ENCODE results near the gene HYKK. TPM values are rescaled to one million over a fixed set of nuclear protein-coding genes. Genes with fewer than 3 reads are reported as not detected.

HYKK gene, protein sequence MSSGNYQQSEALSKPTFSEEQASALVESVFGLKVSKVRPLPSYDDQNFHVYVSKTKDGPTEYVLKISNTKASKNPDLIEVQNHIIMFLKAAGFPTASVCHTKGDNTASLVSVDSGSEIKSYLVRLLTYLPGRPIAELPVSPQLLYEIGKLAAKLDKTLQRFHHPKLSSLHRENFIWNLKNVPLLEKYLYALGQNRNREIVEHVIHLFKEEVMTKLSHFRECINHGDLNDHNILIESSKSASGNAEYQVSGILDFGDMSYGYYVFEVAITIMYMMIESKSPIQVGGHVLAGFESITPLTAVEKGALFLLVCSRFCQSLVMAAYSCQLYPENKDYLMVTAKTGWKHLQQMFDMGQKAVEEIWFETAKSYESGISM
- 1.2 and 1.4 TPM in 2 replicates for total RNA-seq

DNA sequence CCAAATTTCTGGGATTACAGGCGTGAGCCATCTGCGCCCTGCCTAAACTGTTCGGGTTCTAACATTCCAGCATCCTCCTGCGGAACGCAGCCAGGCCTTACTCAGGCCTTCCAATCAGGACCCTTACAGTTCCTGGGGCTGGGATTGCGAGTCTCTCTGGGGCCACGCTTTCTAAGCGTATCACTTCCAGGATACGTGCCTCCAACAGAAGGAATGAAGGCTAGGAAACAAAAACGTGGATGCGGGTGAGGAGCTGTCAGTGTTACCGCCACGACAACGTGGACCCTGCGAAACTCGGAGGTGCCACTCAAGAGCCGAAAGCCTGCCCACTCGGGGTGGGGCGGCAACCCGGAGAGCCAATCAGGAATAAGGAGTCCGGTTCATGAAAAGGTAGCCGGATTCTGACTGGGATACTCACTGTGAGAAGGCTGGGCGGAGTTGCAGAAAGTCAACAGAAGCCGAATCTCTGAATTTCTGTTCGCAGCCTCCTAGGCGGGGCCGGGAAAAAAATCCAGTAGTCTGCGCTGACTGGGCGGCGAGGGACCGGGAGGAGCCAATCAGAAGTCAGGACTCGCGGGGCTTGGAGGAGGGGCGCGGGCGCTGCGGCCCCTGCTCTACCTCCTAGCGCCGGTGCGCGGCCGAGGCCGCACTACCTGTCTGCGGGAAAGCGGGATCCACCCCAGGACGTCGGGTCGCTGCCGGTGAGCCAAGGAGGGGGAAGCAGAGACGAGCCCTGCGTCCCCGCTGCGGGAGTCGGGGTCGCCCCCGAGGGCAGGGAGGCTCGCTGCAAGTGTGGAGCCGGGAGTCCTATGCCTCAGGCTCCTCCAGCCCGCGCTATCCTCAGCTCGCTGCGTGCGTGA is at the start of gene HYKK:
Gene HYKK (plus strand): TSS at position 607 of the 860 bp plus-strand sequence. CDS start 5,512 bp downstream, outside the sequence.
- H3K27me3 Mint-ChIP-seq (ENCODE audit: insufficient read depth) = peaks cover 9% of the 10 kb centered on the region

GRCh38 chr15:78460737-78461136 is 46.6 kb upstream of the HYKK start:
- intact Hi-C loops (cut with micrococcal nuclease) = no loop called here
- no peaks in the 10 kb centered on the region for H3K9me3 Mint-ChIP-seq

More for the DNA sequence above, at the start of gene HYKK:
- no peak within 1 kb of the TSS for H3K27ac Mint-ChIP-seq
- intact Hi-C loops (cut with micrococcal nuclease) = loop anchor here (1.0 to 2.0 kb wide), 3 partner anchors 33 to 70 kb away; partner anchors contain the start of genes CHRNA5 and PSMA4
- peaks cover under 1% of the 10 kb centered on the region for H3K36me3 Mint-ChIP-seq (ENCODE audit: low read depth)
- H3K4me1 Mint-ChIP-seq (ENCODE audit: low read depth) = peaks cover 31% of the 10 kb centered on the region
- peak within 1 kb of the TSS; percentile 85 for H3K4me3 Mint-ChIP-seq
- peak; percentile 77 for DNase-seq (ENCODE audit: low spot score)
- H3K9me3 Mint-ChIP-seq = peaks cover 1% of the 10 kb centered on the region

DNA sequence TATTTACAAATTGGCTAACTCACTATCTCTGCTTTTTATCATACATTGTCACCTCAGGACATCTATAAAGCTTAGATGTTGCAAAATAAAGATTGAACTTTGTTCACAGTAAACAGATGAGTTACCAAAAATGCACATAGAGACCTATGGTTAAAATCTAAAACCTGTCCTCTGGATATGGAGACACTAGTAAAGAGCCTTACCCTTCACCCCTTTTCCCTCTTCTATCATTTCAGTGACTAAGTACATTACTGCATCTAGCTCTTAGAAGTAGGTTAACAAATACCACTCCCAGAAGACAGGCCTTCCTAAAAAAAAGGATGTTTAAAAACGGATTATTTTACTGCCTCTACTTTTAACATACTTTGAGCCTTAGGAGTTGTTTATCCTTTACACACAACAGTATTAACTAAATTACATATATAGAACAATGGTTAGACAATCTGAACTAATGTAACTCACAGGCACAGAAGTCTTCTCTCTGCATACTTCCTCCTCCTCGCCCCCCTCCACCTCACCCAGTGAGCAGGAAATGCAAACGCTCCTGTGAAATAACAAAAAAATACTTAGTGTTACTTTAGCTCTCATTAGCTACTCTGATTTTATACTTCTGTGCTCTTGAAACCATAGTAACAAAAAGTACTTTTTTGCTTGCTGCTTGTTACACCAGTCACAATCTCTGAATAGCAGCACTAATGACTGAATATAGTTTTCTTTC is 46.0 kb upstream of the HYKK start:
- intact Hi-C loops (cut with micrococcal nuclease) = no loop called here
- H3K9me3 Mint-ChIP-seq = no peaks in the 10 kb centered on the region
- H3K36me3 Mint-ChIP-seq (ENCODE audit: low read depth) = peaks cover 16% of the 10 kb centered on the region
- H3K4me1 Mint-ChIP-seq (ENCODE audit: low read depth) = peaks cover 37% of the 10 kb centered on the region
- peak overlapping the region; percentile 40 for H3K27ac Mint-ChIP-seq
- no peak overlapping the region for H3K4me3 Mint-ChIP-seq
- DNase-seq (ENCODE audit: low spot score) = no peak
- H3K27me3 Mint-ChIP-seq (ENCODE audit: insufficient read depth) = no peaks in the 10 kb centered on the region

More at GRCh38 chr15:78460737-78461136, 46.6 kb upstream of the HYKK start:
- Mint-ChIP-seq H3K4me1 (ENCODE audit: low read depth) (peaks cover 43% of the 10 kb centered on the region), H3K27ac (peak overlapping the region; percentile 40), H3K4me3 (no peak overlapping the region), H3K36me3 (ENCODE audit: low read depth) (peaks cover 15% of the 10 kb centered on the region), H3K27me3 (ENCODE audit: insufficient read depth) (no peaks in the 10 kb centered on the region)
- DNase-seq (ENCODE audit: low spot score) = no peak

DNA sequence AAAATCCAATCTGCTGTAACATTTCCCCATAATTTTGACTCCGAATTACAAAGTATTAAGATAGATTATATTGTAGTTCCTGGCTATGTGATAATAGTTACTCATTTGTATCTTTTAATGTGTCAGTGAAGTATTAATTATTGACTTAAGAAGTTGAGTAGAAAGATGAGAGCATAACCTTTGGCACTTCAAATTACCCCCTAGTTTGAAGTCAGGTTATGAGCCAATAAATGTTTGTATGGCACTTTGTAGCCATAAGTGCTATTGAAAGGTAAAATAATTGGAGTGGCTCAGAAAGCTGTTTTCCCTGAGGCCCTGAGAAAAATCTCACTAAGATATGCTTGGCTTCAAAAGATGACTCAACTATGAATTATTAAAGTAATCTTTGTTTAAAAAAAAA is 38.3 kb upstream of the HYKK start:
- intact Hi-C loops (cut with micrococcal nuclease) = no loop called here
- Mint-ChIP-seq H3K27me3 (ENCODE audit: insufficient read depth) (no peaks in the 10 kb centered on the region), H3K27ac (no peak overlapping the region), H3K4me1 (ENCODE audit: low read depth) (peaks cover 5% of the 10 kb centered on the region), H3K4me3 (no peak overlapping the region), H3K9me3 (no peaks in the 10 kb centered on the region), H3K36me3 (ENCODE audit: low read depth) (peaks cover 28% of the 10 kb centered on the region)
- no peak for DNase-seq (ENCODE audit: low spot score)

DNA sequence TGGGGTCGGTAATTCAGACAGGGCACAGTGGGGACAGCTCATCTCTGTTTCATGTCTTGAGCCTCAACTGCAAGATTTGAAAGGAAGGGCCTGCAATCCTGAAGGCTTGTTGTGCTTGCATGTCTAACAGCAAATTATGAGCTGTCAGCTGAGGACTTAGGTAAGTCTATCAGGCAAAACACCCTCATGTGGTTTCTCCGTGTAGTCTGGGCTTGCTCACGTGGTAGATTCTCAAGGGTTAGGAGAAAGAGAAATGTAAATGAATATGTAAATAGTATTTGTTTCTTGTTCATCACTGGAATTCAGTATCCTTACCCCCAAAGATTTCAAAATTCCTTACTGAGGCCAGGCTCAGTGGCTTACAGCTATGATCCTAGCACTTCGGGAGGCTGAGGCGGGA is 30.1 kb upstream of the HYKK start:
- intact Hi-C loops (cut with micrococcal nuclease) = loop anchor here (5.0 kb wide), 1 partner anchor 35 kb away; no protein-coding TSS in a partner anchor
- no peak for DNase-seq (ENCODE audit: low spot score)
- peaks cover 29% of the 10 kb centered on the region for H3K36me3 Mint-ChIP-seq (ENCODE audit: low read depth)

DNA sequence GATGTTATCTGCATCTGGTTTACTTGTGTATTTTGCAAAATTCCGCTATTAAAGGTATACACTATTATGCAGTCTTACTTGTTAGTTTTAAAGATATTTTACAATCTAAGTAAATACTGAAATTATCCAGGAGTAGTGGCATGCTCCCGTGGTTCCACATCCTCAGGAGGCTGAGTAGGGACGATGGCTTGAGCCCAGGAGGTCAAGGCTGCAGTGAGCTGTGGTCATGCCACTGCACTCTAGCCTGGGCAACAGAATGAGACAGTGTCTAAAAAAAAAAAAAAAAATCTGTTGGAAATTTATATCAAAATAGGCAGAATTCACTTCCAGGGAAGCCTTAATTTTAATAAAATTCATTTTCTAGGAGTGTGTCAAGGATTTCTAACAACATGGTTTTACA is 27.7 kb upstream of the HYKK start:
- peaks cover 37% of the 10 kb centered on the region for H3K36me3 Mint-ChIP-seq (ENCODE audit: low read depth)
- no peak for DNase-seq (ENCODE audit: low spot score)

More for the DNA sequence above, 30.1 kb upstream of the HYKK start:
- Mint-ChIP-seq H3K27me3 (ENCODE audit: insufficient read depth) (no peaks in the 10 kb centered on the region), H3K27ac (no peak overlapping the region), H3K4me1 (ENCODE audit: low read depth) (no peaks in the 10 kb centered on the region), H3K9me3 (no peaks in the 10 kb centered on the region), H3K4me3 (no peak overlapping the region)

GRCh38 chr15:78481917-78482316 is 25.5 kb upstream of the HYKK start:
- DNase-seq (ENCODE audit: low spot score) = no peak
- Mint-ChIP-seq H3K27ac (no peak overlapping the region), H3K9me3 (no peaks in the 10 kb centered on the region), H3K4me1 (ENCODE audit: low read depth) (no peaks in the 10 kb centered on the region), H3K36me3 (ENCODE audit: low read depth) (peaks cover 37% of the 10 kb centered on the region), H3K27me3 (ENCODE audit: insufficient read depth) (no peaks in the 10 kb centered on the region), H3K4me3 (no peak overlapping the region)
- intact Hi-C loops (cut with micrococcal nuclease) = loop anchor here (5.0 kb wide), 1 partner anchor 185 kb away; the partner anchor contains the start of gene SKIC8

More for the DNA sequence above, 27.7 kb upstream of the HYKK start:
- Mint-ChIP-seq H3K4me1 (ENCODE audit: low read depth) (no peaks in the 10 kb centered on the region), H3K9me3 (no peaks in the 10 kb centered on the region), H3K27me3 (ENCODE audit: insufficient read depth) (no peaks in the 10 kb centered on the region), H3K27ac (no peak overlapping the region), H3K4me3 (no peak overlapping the region)
- intact Hi-C loops (cut with micrococcal nuclease) = loop anchor here (5.0 kb wide), 2 partner anchors 37 to 182 kb away; partner anchors contain the start of gene SKIC8

GRCh38 chr15:78492872-78493271 is 14.5 kb upstream of the HYKK start:
- peaks cover 50% of the 10 kb centered on the region for H3K36me3 Mint-ChIP-seq (ENCODE audit: low read depth)
- intact Hi-C loops (cut with micrococcal nuclease) = no loop called here
- no peaks in the 10 kb centered on the region for H3K9me3 Mint-ChIP-seq
- DNase-seq (ENCODE audit: low spot score) = no peak
- no peaks in the 10 kb centered on the region for H3K4me1 Mint-ChIP-seq (ENCODE audit: low read depth)
- no peak overlapping the region for H3K4me3 Mint-ChIP-seq
- H3K27me3 Mint-ChIP-seq (ENCODE audit: insufficient read depth) = no peaks in the 10 kb centered on the region
- H3K27ac Mint-ChIP-seq = no peak overlapping the region

DNA sequence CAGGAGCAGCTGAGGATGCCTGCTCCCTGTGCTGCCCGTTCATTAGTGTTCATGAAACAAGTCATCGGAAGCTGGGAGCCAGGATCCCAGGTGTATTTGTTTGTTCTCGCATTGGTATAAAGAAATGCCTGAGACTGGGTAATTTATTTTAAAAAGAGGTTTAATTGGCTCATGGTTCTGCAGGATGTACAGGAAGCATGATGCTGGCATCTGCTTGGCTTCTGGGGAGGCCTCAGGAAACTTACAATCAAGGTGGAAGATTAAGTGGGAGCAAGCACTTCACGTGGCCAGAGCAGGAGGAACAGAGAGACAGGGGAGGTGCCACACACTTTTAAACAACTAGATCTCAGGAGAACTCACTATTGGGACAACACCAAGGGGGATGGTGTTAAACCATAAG is 5.5 kb upstream of the HYKK start:
- H3K4me3 Mint-ChIP-seq = no peak overlapping the region
- intact Hi-C loops (cut with micrococcal nuclease) = no loop called here
- H3K9me3 Mint-ChIP-seq = peaks cover 6% of the 10 kb centered on the region
- peaks cover 7% of the 10 kb centered on the region for H3K4me1 Mint-ChIP-seq (ENCODE audit: low read depth)
- peaks cover 4% of the 10 kb centered on the region for H3K27me3 Mint-ChIP-seq (ENCODE audit: insufficient read depth)
- no peak for DNase-seq (ENCODE audit: low spot score)
- no peak overlapping the region for H3K27ac Mint-ChIP-seq
- H3K36me3 Mint-ChIP-seq (ENCODE audit: low read depth) = peaks cover 27% of the 10 kb centered on the region

DNA sequence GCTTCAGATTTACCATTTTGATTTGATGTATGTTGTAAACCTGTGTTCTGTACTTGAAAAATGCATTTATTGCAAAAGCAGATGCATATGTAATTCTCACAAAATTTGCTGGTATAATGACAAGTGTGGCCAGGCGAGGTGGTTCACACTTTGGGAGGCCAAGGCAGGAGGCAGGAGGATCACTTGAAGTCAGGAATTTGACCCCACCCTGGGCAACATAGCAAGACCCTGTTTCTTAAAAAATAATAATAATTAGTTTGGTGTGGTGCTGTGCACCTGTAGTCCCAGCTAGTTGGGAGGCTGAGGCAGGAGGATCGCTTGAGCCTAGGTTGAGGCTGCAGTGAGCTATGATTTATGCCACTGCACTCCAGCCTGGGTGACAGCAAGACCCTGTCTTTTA is 4.7 kb upstream of the HYKK start:
- intact Hi-C loops (cut with micrococcal nuclease) = no loop called here
- peaks cover 6% of the 10 kb centered on the region for H3K9me3 Mint-ChIP-seq
- no peak for DNase-seq (ENCODE audit: low spot score)
- no peak overlapping the region for H3K27ac Mint-ChIP-seq
- peaks cover 22% of the 10 kb centered on the region for H3K36me3 Mint-ChIP-seq (ENCODE audit: low read depth)
- H3K4me1 Mint-ChIP-seq (ENCODE audit: low read depth) = peaks cover 11% of the 10 kb centered on the region
- H3K27me3 Mint-ChIP-seq (ENCODE audit: insufficient read depth) = peaks cover 4% of the 10 kb centered on the region
- H3K4me3 Mint-ChIP-seq = no peak overlapping the region

DNA sequence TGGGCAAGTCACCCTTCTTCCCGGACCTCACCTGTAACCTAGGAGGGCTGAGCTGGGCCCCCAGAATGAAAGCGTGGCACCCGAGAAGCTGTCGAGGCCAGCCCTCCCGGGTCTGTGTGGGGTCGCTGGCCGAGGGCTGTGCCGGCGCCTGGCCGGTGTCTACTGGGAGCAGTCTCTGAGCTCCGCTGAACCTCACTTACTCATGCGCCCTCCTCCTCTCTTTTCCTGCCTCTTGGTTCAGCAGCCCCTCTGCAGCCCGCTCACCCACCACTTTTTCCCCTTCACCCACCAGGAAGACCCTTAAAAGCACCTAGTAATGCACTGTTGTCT is 419 bp downstream of the HYKK start:
- Mint-ChIP-seq H3K27ac (no peak overlapping the region), H3K9me3 (no peaks in the 10 kb centered on the region), H3K4me3 (peak overlapping the region; percentile 85), H3K36me3 (ENCODE audit: low read depth) (no peaks in the 10 kb centered on the region), H3K27me3 (ENCODE audit: insufficient read depth) (peaks cover 9% of the 10 kb centered on the region), H3K4me1 (ENCODE audit: low read depth) (peaks cover 31% of the 10 kb centered on the region)
- no peak for DNase-seq (ENCODE audit: low spot score)
- intact Hi-C loops (cut with micrococcal nuclease) = loop anchor here (1.0 to 2.0 kb wide), 3 partner anchors 33 to 70 kb away; partner anchors contain the start of genes CHRNA5 and PSMA4

GRCh38 chr15:78508272-78508671 is 895 bp downstream of the HYKK start:
- intact Hi-C loops (cut with micrococcal nuclease) = no loop called here
- no peak overlapping the region for H3K27ac Mint-ChIP-seq

More at GRCh38 chr15:78508272-78508671, 895 bp downstream of the HYKK start:
- Mint-ChIP-seq H3K9me3 (no peaks in the 10 kb centered on the region), H3K27me3 (ENCODE audit: insufficient read depth) (peaks cover 9% of the 10 kb centered on the region), H3K36me3 (ENCODE audit: low read depth) (no peaks in the 10 kb centered on the region), H3K4me3 (peak overlapping the region; percentile 85), H3K4me1 (ENCODE audit: low read depth) (peaks cover 31% of the 10 kb centered on the region)
- DNase-seq (ENCODE audit: low spot score) = no peak

All from activated T-helper 1 cell treated with anti-CD3 and anti-CD28 coated beads, Interleukin-12 subunit alpha, Interleukin-12 subunit beta, Interleukin-2, Interleukin-4 antibody, amounts not matched to agents 30 ng/mL and 10 ng/mL and 1 ng/mL, durations not matched to agents 14 hours and 24 hours and 36 hours (primary cell).